HG03469 (cell line): Measurements from ENCODE around the gene RFLNA.

Source experiments
- ATAC-seq: cut with Tn5 transposase; IDR thresholded peaks from one replicate; pipeline ENCODE4 v1.9.1; 2021; ENCODE audit warnings: mild to moderate bottlenecking, moderate library complexity, moderate number of reproducible peaks; ENCODE audit not compliant: unreplicated experiment

The RFLNA gene

DNA sequence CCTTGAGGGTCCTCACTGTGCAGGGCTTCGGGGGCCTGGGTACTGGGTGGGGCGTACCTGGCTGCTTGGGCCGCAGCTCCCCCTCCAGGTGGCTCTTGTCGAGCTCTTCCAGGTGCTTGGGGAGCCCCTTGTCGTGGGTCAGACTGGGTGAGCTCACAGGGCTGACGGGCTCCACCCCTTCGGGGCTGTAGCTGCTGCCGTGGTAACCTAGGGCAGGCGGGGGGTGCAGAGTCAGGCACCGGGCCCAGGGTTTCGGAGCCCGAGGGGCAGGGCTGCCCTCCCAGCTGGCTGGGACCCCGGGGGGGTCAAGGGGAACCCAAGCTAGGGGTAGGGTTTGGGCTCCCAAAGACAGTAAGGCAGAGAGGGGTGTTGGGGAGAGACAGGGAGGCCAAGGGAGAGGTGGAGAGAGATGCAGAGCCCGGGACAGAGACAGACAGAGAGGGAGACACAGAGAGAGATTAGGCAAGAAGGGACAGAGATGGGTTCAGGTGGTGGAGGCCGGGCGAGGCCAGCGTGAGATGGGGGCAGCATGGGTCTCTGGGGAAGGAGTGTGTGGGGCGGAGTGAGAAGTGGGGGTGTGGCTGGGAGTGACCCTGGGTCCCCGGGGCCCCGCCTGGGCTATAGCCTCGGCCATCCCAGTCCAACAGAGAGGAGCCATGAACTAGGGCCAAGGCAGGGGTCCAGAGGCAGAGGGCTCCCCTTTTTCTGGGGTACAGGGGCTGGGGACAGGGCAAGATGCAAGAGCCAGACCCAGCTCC, 40.7 kb downstream of the RFLNA start:
- no peak for ATAC-seq

DNA sequence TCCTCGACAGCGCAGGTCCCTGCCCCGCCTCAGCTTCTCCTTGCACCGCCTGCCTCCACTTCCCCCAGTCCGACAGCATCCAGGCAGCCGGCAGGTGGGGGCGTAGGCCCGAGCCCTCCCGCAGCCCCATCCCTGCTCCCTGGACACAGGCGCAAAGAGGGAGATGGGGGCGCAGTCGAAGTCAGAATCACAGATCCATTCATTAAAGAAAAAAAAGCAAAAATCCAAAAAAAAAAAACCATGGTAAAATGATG, 41.2 kb downstream of the RFLNA start:
- no peak for ATAC-seq

DNA sequence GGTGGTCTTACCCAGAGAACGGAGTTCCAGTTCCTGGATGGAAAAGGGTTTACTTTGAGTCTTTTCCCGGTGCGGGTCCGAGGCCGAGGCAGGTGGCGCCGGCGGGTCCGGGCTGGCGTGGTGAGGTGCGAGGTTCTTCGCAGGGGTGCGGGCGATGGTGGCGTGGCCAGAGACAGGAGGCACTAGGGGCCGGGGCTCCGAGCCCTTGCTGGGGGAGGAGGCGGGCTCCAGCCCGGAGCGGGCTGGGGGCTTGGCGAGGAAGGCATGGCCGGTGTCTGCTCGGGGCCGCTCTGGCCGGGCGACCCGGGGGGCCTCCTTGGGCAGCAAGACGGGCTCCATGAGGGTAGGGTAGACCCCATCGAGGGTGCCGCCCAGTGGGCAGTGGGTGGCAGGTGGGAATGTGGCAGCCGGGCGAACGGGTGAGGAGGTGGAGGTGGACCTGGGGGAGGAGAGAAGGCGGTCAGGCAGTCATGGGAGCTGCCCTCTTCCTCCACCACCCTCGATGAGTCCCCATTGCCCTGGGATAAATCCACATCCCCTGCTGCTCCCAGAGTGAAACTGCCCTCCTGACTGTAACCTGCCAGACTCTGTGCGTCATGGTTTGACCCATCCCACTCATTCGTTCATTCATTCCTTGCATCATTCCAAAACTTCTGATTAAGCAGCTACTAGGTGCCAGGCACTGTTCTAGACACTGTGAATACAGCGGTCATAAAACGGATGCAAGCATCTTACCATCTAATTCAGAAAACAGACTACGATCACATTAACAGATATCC, 42.0 kb downstream of the RFLNA start:
- ATAC-seq = no peak

DNA sequence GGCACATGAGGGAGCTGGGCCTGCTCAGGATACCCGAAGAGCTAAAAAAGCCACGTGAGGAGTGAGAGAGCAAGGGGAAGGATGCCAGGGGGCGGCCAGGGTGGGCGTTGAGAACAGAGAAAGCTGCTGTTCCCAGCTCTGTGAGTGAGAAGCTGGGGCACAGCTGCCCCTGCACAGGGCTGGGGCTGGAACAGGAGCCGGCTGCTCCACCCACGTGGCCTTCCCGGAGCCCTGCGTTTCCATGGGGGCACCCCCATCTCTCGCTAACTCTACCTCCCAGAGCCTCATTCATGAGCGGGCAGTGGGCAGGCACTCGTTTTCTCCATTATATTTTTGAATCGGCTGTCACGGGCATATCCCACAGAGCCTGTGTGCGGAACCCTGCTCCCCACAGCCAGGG, 42.7 kb downstream of the RFLNA start:
- no peak for ATAC-seq

GRCh38 chr12:124338448-124338847, 43.6 kb downstream of the RFLNA start:
- no peak for ATAC-seq

- no peak for ATAC-seq
Observed at GRCh38 chr12:124338876-124339603, 44.1 kb downstream of the RFLNA start.

- no peak for ATAC-seq
Observed at GRCh38 chr12:124340080-124340900, 45.4 kb downstream of the RFLNA start.

- ATAC-seq = no peak
Observed at GRCh38 chr12:124341645-124342069, 46.8 kb downstream of the RFLNA start.

DNA sequence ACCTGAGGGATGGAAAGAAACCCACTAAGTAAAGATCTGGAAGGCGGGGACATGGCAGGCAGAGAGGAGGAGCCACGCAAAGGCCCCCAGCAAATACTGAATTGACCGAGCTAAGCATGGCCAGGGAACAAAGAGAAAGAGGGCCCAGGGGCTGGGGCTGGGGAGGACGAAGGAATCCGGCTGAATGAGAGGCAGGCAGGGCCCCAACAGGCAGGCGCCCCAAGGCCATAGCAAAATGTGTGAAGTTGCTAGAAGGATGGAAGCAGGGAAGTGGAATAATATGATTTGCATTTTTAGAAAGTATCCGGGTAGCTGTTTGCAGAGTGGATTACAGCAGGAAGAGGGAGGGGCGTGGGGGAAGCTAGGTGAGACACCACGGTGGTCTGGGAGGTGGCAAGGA, 49.1 kb downstream of the RFLNA start:
- ATAC-seq = no peak

GRCh38 chr12:124344526-124344925, 49.6 kb downstream of the RFLNA start:
- ATAC-seq = no peak

GRCh38 chr12:124345795-124346194, 50.9 kb downstream of the RFLNA start:
- no peak for ATAC-seq

DNA sequence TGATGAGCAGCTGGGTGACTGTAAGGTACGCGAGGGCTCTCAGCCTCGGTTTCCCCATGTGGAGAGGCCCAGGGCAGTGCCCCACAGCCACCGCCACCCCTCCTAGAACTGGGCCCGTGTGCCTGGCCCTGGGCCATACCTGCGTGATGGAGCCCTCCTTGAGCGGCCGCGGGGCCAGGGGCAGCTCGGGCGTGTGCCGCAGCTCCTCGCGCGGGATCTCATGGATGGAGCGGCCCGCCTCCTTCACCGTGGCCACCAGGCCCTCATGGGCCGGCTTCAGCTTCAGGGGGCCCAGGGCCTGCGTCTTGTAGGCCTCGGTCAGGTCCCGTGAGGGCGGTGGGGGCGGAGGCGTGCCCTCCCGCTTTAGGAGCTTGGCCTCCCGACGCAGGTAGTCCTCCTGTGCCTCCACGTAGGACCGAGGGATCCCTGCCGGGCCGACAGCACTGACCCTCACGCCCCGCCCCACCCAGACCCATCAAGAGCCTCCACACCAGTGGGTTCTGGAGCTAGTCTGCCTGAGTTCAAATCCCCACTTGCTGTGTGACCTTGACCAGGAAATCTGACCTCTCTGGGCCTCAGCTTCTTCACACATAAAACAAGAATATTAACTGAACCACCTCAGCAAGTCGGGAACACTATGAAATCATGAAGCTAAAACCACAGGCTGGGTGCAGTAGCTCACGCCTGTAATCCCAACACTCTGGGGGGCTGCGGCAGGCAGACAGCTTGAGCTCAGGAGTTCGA, 51.7 kb downstream of the RFLNA start:
- no peak for ATAC-seq

DNA sequence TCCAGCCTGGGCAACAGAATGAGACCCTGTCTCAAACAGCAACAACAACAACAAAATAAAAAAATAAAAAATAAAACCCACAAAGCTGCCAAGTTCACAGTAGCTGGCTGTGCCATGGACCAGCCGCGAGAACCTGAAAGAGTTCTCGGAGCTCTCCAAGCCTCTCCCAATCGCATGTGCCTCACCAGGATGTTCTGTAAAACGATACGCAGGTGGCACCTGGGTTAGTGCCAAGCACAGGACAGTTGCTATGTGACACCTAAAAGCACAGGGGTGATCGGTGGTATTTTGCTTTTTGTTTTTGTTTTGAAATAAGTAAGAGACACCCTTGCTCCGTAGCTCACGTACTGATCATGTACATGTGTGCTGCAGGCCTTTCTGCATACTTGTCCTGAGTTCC, 52.4 kb downstream of the RFLNA start:
- no peak for ATAC-seq

GRCh38 chr12:124347805-124348658, 53.1 kb downstream of the RFLNA start:
- ATAC-seq = no peak

GRCh38 chr12:124348659-124349380, 53.9 kb downstream of the RFLNA start:
- no peak for ATAC-seq

DNA sequence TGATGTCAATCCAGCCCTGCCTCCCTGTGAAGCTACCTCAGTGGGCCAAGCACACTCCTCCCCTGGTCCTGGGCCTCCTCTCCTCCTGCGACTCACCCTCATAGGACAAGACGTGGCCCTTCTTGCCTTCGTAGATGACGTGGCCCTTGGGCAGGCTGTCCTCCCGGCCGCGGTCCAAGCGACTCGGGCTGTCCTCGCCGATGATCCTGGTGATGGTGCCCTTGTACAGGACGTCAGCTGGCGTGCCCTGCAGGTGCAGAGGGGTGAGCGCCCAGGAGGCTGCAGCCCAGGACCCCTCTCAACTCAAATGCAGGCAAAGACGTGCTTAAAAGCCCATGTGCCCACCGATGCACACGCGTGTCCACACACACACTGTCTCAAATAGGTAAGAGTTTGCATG, 55.6 kb downstream of the RFLNA start:
- ATAC-seq = no peak

DNA sequence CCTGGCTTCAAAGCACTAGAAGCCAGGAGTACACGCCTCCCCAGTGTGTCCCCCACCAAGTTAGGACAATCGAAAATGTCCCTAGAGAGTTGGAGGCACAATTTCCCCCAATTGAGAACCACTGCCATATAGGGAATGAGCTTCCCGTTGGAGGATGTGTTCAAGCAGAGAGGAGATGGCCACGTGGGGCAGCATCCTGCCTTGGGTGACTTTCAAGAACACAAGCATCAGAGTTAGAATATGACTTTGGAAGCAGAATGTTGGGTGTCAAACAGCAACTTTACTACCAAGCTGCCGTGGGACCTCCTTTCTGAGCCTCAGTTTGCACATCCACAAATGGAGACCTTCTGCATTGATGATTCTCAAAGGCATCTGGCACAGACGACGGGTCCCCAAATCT, 56.5 kb downstream of the RFLNA start:
- no peak for ATAC-seq

DNA sequence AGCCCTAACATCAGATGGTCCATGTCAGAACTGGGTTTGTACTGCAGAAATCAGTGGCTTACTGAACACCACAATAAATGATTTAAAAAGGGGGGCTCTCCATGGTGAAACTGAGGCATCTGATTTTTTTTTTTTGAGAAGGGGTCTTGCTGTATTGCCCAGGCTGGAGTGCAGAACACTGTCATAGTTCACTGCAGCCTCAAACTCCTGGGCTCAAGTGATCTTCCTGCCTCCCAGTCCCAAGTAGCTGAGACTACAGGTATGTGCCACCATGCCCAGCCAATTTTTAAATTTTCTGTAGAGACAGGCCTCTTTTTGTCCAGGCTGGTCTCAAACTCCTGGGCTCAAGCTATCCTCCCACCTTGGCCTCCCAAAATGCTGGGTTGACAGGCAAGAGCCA, 57.4 kb downstream of the RFLNA start:
- no peak for ATAC-seq

- ATAC-seq = no peak
Observed at GRCh38 chr12:124352839-124353238, 57.9 kb downstream of the RFLNA start.
